NT2/D1 (cell line): ENCODE data around the gene OR51E2.
A peak's percentile ranks its signal among the peaks of the same experiment; 100 is the strongest.

ENCODE experiments used
- DNase-seq: peaks from one replicate; pipeline ENCODE4 v3.0.0-alpha.2; 2011; ENCODE audit warnings: low read depth, low spot score
- H3K27me3 ChIP-seq: 2 replicates; pipeline ENCODE4 v1.6.0; 2011; ENCODE audit warnings: mild to moderate bottlenecking; ENCODE audit not compliant: insufficient read length, insufficient read depth
- H3K36me3 ChIP-seq: 2 replicates; pipeline ENCODE4 v1.6.1; 2011; ENCODE audit warnings: mild to moderate bottlenecking, low read length, mixed read lengths; ENCODE audit not compliant: insufficient read depth, insufficient read length
- H3K4me1 ChIP-seq: 2 replicates; pipeline ENCODE4 v1.5.1; 2011; ENCODE audit not compliant: insufficient read depth, insufficient read length
- H3K4me3 ChIP-seq: 2 replicates; pipeline ENCODE4 v1.5.1; 2011; ENCODE audit warnings: low read depth; ENCODE audit not compliant: insufficient read length
- H3K9ac ChIP-seq: 2 replicates; pipeline ENCODE4 v1.6.0; 2011; ENCODE audit warnings: low read depth; ENCODE audit not compliant: insufficient read length
- H3K9me3 ChIP-seq: 2 replicates; pipeline ENCODE4 v1.5.1; 2011; ENCODE audit warnings: mild to moderate bottlenecking, low read length; ENCODE audit not compliant: insufficient read depth
- SUZ12 ChIP-seq: IDR thresholded peaks from 2 replicates; pipeline ENCODE4 v1.6.1; 2011; ENCODE audit not compliant: insufficient read length, insufficient read depth; ENCODE audit errors: extremely low read depth
- YY1 ChIP-seq: IDR thresholded peaks from 2 replicates; pipeline ENCODE4 v1.6.1; 2011; ENCODE audit not compliant: insufficient read length, insufficient read depth
- ZNF274 ChIP-seq: IDR thresholded peaks from 2 replicates; pipeline ENCODE4 v1.6.1; 2011; ENCODE audit warnings: mild to moderate bottlenecking, low read depth, low read length

OR51E2 gene

DNA sequence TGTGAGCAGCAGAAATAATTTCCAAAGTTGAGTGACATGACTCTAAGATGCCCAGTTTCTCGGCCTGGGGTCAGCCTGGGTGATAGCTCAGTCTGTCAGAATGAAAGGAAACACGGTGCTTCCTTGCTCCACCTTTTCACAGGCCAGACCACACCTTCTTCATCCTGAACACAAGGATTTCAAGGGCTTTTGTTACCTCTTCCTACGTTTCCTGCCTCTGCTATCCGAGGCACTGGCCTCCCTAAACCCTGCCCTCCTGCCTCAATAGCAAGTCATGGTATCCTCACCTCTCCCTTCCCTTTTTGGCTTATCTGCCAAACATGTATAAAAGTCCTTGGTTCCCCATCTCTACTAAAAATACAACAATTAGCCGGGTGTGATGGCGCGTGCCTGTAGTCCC lies 55.6 kb downstream of the OR51E2 start:
- no peak for DNase-seq
- H3K9ac ChIP-seq: no peak overlapping the region
- peaks cover 6% of the 10 kb centered on the region for H3K27me3 ChIP-seq
- H3K4me1 ChIP-seq: peaks cover 2% of the 10 kb centered on the region
- TF ChIP-seq ZNF274: no peak
- no peaks in the 10 kb centered on the region for H3K36me3 ChIP-seq
- H3K4me3 ChIP-seq: no peak overlapping the region
- H3K9me3 ChIP-seq: no peaks in the 10 kb centered on the region

DNA sequence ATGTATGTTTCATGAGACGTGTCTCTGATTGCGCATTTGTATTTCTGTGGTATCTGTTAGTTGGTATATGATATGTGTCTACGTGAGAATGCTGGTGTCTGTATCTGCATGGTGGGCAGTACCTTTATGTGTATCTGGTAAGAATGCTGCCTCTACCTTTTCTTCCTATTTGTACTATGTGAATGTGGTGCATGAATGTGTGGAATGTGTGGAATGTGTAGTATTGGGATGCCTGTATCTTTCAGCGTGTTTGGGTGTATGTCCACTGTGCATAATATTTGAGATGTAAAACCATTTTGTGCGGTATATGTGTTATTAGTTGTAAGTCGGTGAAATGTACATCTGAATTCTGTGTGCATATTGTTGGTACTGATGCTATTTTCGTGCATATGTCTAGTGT lies 56.2 kb downstream of the OR51E2 start:
- H3K4me1 ChIP-seq: peaks cover 2% of the 10 kb centered on the region
- peaks cover 8% of the 10 kb centered on the region for H3K27me3 ChIP-seq
- H3K9me3 ChIP-seq: no peaks in the 10 kb centered on the region
- H3K4me3 ChIP-seq: no peak overlapping the region
- H3K36me3 ChIP-seq: no peaks in the 10 kb centered on the region
- DNase-seq: no peak
- TF ChIP-seq ZNF274 (no peak), YY1 (no peak), SUZ12 (no peak)
- H3K9ac ChIP-seq: no peak overlapping the region

DNA sequence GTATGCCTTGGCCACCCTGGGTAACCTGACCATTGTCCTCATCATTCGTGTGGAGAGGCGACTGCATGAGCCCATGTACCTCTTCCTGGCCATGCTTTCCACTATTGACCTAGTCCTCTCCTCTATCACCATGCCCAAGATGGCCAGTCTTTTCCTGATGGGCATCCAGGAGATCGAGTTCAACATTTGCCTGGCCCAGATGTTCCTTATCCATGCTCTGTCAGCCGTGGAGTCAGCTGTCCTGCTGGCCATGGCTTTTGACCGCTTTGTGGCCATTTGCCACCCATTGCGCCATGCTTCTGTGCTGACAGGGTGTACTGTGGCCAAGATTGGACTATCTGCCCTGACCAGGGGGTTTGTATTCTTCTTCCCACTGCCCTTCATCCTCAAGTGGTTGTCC lies 57.7 kb downstream of the OR51E2 start:
- peaks cover 2% of the 10 kb centered on the region for H3K4me1 ChIP-seq
- H3K36me3 ChIP-seq: no peaks in the 10 kb centered on the region
- H3K9me3 ChIP-seq: no peaks in the 10 kb centered on the region
- no peak for DNase-seq
- peaks cover 8% of the 10 kb centered on the region for H3K27me3 ChIP-seq
- no peak overlapping the region for H3K4me3 ChIP-seq
- TF ChIP-seq YY1: no peak
- no peak for TF ChIP-seq ZNF274
- no peak for TF ChIP-seq SUZ12
- no peak overlapping the region for H3K9ac ChIP-seq

DNA sequence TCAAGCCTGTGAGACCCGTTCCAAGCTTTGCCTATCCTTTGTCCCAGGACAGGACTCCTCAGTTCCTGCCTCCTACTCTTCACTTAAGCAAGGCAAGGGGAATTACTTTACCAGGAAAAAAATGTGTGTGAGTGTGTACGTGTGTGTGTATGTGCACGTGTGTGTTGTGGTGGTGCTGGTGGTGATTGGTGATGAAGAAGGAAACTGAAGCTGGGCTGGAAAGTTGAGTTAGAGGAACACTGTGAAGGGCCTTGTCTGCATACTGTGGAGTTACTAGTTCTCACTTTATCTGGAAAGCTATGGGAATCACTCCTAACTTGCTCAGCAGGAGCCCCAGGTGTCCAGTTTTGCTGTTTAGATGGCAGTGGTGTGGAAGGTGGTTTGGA lies 60.0 kb downstream of the OR51E2 start:
- TF ChIP-seq YY1: no peak
- no peak for TF ChIP-seq ZNF274
- no peak for TF ChIP-seq SUZ12
- no peaks in the 10 kb centered on the region for H3K9me3 ChIP-seq
- H3K36me3 ChIP-seq: no peaks in the 10 kb centered on the region
- no peak overlapping the region for H3K9ac ChIP-seq
- H3K27me3 ChIP-seq: peaks cover 8% of the 10 kb centered on the region
- H3K4me1 ChIP-seq: peaks cover 2% of the 10 kb centered on the region
- H3K4me3 ChIP-seq: no peak overlapping the region
- no peak for DNase-seq

- no peak for TF ChIP-seq ZNF274
- TF ChIP-seq SUZ12: no peak
- no peak for TF ChIP-seq YY1
- H3K27me3 ChIP-seq: peaks cover 8% of the 10 kb centered on the region
- no peaks in the 10 kb centered on the region for H3K36me3 ChIP-seq
- no peak within 1 kb of the TSS for H3K4me3 ChIP-seq
- peaks cover 2% of the 10 kb centered on the region for H3K4me1 ChIP-seq
- H3K9ac ChIP-seq: no peak within 1 kb of the TSS
- peak; percentile 67 for DNase-seq
- H3K9me3 ChIP-seq: no peaks in the 10 kb centered on the region
These were observed 60.5 kb downstream of the OR51E2 start, which contains the start of gene OR51D1 for GRCh38 chr11:4636962-4637661. OR51D1 (plus strand) TSS chr11:4637477; CDS start chr11:4639791, 2,314 bp downstream.

DNA sequence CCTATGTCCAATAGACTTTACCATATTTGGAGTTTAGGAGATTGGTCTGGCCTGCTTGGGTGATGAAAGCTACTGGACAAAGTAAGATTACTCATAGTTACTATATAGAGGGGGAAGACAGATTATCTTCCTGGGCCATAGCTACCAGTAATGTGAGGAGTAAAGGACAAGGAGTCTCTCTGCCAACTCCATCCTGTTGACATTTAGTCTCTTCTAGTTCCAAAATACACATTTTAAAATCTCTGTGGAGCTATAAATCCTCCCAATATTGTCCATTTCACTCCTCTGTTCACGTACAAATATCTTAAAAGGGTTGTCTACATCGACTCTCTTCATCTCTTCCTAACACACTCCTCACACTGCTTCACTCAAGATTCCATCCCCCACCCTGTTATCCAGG lies 61.5 kb downstream of the OR51E2 start:
- TF ChIP-seq SUZ12: no peak
- TF ChIP-seq YY1: no peak
- no peak for TF ChIP-seq ZNF274
- Histone ChIP-seq H3K27me3 (peaks cover 8% of the 10 kb centered on the region), H3K4me1 (peaks cover 2% of the 10 kb centered on the region), H3K9me3 (no peaks in the 10 kb centered on the region), H3K4me3 (no peak overlapping the region), H3K36me3 (no peaks in the 10 kb centered on the region), H3K9ac (no peak overlapping the region)
- DNase-seq: no peak
